Activated CD8-positive, alpha-beta memory T cell treated with anti-CD3 and anti-CD28 coated beads, Interleukin-2, amount 50 U/mL, for 4 hours (primary cell): ENCODE data around the gene EFNB2.

Source experiments
- DNase-seq: peaks from one replicate; pipeline ENCODE4 v3.0.0-alpha.2; 2020

Gene EFNB2

GRCh38 chr13:106524108-106524507, 11.4 kb downstream of the EFNB2 start:
- no peak for DNase-seq

GRCh38 chr13:106523576-106523975, 11.9 kb downstream of the EFNB2 start:
- no peak for DNase-seq

GRCh38 chr13:106522898-106523525, 12.4 kb downstream of the EFNB2 start:
- no peak for DNase-seq

- DNase-seq, result no peak
Measured at GRCh38 chr13:106522112-106522705, 13.3 kb downstream of the EFNB2 start.

GRCh38 chr13:106521095-106521799, 14.2 kb downstream of the EFNB2 start:
- DNase-seq, result no peak

- no peak for DNase-seq
Measured at GRCh38 chr13:106520251-106521054, 15.0 kb downstream of the EFNB2 start.

GRCh38 chr13:106518512-106518911, 16.9 kb downstream of the EFNB2 start:
- DNase-seq, result no peak

GRCh38 chr13:106517109-106517847, 18.2 kb downstream of the EFNB2 start:
- DNase-seq, result no peak

GRCh38 chr13:106515635-106516254, 19.7 kb downstream of the EFNB2 start:
- DNase-seq, result no peak

GRCh38 chr13:106514928-106515634, 20.4 kb downstream of the EFNB2 start:
- no peak for DNase-seq

GRCh38 chr13:106513025-106513983, 22.2 kb downstream of the EFNB2 start:
- no peak for DNase-seq

GRCh38 chr13:106507560-106508274, 27.7 kb downstream of the EFNB2 start:
- DNase-seq, result no peak

GRCh38 chr13:106506286-106506685, 29.2 kb downstream of the EFNB2 start:
- no peak for DNase-seq

GRCh38 chr13:106505732-106506131, 29.7 kb downstream of the EFNB2 start:
- DNase-seq, result no peak

GRCh38 chr13:106505295-106505694, 30.2 kb downstream of the EFNB2 start:
- DNase-seq, result no peak

- DNase-seq, result no peak
Measured at GRCh38 chr13:106503730-106504453, 31.6 kb downstream of the EFNB2 start.

GRCh38 chr13:106503272-106503671, 32.2 kb downstream of the EFNB2 start:
- DNase-seq, result no peak

- no peak for DNase-seq
Measured at GRCh38 chr13:106500445-106500844, 35.0 kb downstream of the EFNB2 start.

- DNase-seq, result no peak
Measured at GRCh38 chr13:106499896-106500295, 35.6 kb downstream of the EFNB2 start.
